ENCODE measurements around the gene SAMD3.
"Not testable (repeated sequence)": the region's sequence is repeated elsewhere in the genome, so short reads cannot be mapped to it uniquely, and the experiment has no call there.

The SAMD3 gene

GRCh38 chr6:130206479-130206878 lies 16.3 kb downstream of the SAMD3 start:
- H3K27ac ChIP-seq = no peak overlapping the region
- TF ChIP-seq CTCF (conservative IDR thresholded peaks at IDR 0.05) (no peak), ZFX (IDR thresholded peaks at IDR 0.05) (no peak)

GRCh38 chr6:130204322-130204721 lies 18.4 kb downstream of the SAMD3 start:
- H3K27ac ChIP-seq = no peak overlapping the region
- TF ChIP-seq ZFX (IDR thresholded peaks at IDR 0.05) (no peak), CTCF (conservative IDR thresholded peaks at IDR 0.05) (no peak)

GRCh38 chr6:130203370-130203769 lies 19.4 kb downstream of the SAMD3 start:
- TF ChIP-seq CTCF (conservative IDR thresholded peaks at IDR 0.05) = no peak
- H3K27ac ChIP-seq = no peak overlapping the region

GRCh38 chr6:130202782-130203181 lies 20.0 kb downstream of the SAMD3 start:
- no peak for TF ChIP-seq ZFX (IDR thresholded peaks at IDR 0.05)
- no peak for TF ChIP-seq CTCF (conservative IDR thresholded peaks at IDR 0.05)
- no peak overlapping the region for H3K27ac ChIP-seq

GRCh38 chr6:130200020-130200419 lies 22.7 kb downstream of the SAMD3 start:
- TF ChIP-seq CTCF (conservative IDR thresholded peaks at IDR 0.05) = no peak
- TF ChIP-seq ZFX (IDR thresholded peaks at IDR 0.05) = no peak

GRCh38 chr6:130198483-130199035 lies 24.2 kb downstream of the SAMD3 start:
- no peak overlapping the region for H3K27ac ChIP-seq
- TF ChIP-seq ZFX (IDR thresholded peaks at IDR 0.05) (no peak), CTCF (conservative IDR thresholded peaks at IDR 0.05) (no peak)

More at GRCh38 chr6:130200020-130200419, 22.7 kb downstream of the SAMD3 start:
- H3K27ac ChIP-seq = no peak overlapping the region

GRCh38 chr6:130197816-130198482 lies 24.8 kb downstream of the SAMD3 start:
- H3K27ac ChIP-seq = not testable (repeated sequence)

- not testable (repeated sequence) for H3K27ac ChIP-seq
Observed at GRCh38 chr6:130194434-130194833, 28.3 kb downstream of the SAMD3 start.

All from C4-2B (cell line).